ENCODE data around the gene DBX2. TPM values are rescaled to one million over a fixed set of nuclear protein-coding genes. Genes with fewer than 3 reads are reported as not detected.

DBX2 gene
- total RNA-seq, 4 donors from 2014 or later = 0.13 to 3.0 (median 0.74) TPM

DNA sequence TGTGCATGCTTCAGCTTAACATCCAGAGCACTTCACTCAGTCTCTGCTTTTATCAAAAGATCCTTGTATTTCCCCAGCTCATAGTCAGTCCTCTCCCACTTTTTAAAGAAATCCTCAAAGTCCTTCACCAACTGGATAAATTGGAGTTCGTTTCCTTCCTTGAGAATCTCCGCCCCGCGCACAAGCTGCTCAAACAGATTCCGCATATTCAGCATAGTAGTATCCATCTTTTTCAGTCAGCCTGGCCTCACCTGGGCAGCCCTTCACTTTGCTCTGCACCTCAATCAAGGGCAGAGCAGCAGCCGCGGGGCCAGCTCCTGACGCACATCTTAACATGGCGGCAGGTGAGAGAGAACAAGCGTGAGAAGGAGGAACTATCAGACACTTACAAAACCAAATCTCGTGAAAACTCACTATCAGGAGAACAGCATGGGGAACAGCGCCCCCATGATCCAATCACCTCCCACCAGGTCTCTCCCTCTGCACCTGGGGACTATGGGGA lies 14.3 kb upstream of the DBX2 start:
- H3K4me3 ChIP-seq (replicated peaks in 1 of 3) = no peak overlapping the region
- DNase-seq = no peak
- no peak for TF ChIP-seq POLR2A (IDR thresholded peaks at IDR 0.05)
- no peak for TF ChIP-seq CTCF (IDR thresholded peaks at IDR 0.05)
- no peaks in the 10 kb centered on the region for H3K4me1 ChIP-seq
- H3K27ac ChIP-seq = no peak overlapping the region
- intact Hi-C loops (cut with DNase I) = no loop called here
- H3K9me3 ChIP-seq = no peaks in the 10 kb centered on the region
- no peaks in the 10 kb centered on the region for H3K27me3 ChIP-seq
- H3K36me3 ChIP-seq = no peaks in the 10 kb centered on the region
- WGBS, 2 donors = 92 to 93% methylated on average over 12 of the region's 12 CpGs

DNA sequence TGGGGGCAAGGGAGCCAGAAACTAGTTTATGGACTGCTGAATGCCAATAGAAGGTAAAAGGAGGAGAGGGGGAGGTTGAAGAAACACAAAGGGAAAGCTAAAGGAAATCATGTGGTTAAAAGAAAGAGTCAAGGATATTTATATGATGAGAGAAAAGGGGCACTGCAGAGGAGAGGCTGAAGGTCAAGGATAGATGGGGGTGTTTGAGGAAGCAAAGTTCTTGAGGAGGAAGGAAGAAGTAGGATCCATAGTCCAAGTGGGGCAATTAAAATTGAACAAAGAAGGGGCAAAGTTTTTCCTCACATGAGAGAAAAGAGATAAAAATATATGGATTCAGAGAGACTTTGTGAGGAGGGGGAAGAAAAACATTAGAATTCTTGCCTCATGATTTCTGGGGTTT lies 10.1 kb upstream of the DBX2 start:
- no peak for DNase-seq
- TF ChIP-seq CTCF (IDR thresholded peaks at IDR 0.05) = no peak
- TF ChIP-seq POLR2A (IDR thresholded peaks at IDR 0.05) = no peak
- intact Hi-C loops (cut with DNase I) = no loop called here
- Histone ChIP-seq H3K27ac (no peak overlapping the region), H3K9me3 (no peaks in the 10 kb centered on the region), H3K27me3 (no peaks in the 10 kb centered on the region), H3K36me3 (no peaks in the 10 kb centered on the region), H3K4me3 (replicated peaks in 1 of 3) (no peak overlapping the region), H3K4me1 (no peaks in the 10 kb centered on the region)

DNA sequence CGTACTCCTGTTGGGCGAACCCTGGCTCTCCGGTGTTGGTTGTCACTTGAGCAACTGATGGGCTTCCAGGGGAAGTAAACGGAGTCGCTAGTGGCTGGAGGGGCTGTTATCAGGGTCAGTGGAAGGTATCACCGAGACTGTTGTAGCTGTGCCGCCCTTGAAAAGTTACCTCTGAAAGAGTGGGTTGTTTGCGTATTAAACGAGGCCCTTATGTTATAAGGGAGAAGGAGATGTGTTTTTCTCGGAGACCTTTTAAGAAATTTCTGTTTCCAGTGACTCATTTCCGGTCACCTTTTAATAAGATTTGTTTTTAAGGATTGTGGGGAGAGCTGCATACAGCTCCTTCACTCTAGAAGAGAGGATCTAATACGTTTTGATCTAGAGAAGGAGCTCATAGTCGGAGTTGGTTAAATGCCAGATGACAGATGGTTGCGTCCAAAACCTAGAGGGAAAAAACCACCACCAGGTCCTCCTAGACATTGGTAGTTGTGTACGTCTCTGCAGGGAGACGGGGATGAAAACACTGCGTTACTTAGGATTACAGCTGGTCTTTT lies 750 bp upstream of the DBX2 start:
- no peak for DNase-seq
- Histone ChIP-seq H3K27me3 (peaks cover 4% of the 10 kb centered on the region), H3K9me3 (no peaks in the 10 kb centered on the region), H3K27ac (no peak overlapping the region), H3K36me3 (no peaks in the 10 kb centered on the region), H3K4me3 (replicated peaks in 1 of 3) (no peak overlapping the region), H3K4me1 (peaks cover 0 to 8% of the 10 kb centered on the region in 2 donors)
- 13 to 20% methylated on average over 15 of the region's 17 CpGs for WGBS, 2 donors
- no peak for TF ChIP-seq POLR2A (IDR thresholded peaks at IDR 0.05)
- TF ChIP-seq CTCF (IDR thresholded peaks at IDR 0.05) = no peak
- intact Hi-C loops (cut with DNase I) = no loop called here

DNA sequence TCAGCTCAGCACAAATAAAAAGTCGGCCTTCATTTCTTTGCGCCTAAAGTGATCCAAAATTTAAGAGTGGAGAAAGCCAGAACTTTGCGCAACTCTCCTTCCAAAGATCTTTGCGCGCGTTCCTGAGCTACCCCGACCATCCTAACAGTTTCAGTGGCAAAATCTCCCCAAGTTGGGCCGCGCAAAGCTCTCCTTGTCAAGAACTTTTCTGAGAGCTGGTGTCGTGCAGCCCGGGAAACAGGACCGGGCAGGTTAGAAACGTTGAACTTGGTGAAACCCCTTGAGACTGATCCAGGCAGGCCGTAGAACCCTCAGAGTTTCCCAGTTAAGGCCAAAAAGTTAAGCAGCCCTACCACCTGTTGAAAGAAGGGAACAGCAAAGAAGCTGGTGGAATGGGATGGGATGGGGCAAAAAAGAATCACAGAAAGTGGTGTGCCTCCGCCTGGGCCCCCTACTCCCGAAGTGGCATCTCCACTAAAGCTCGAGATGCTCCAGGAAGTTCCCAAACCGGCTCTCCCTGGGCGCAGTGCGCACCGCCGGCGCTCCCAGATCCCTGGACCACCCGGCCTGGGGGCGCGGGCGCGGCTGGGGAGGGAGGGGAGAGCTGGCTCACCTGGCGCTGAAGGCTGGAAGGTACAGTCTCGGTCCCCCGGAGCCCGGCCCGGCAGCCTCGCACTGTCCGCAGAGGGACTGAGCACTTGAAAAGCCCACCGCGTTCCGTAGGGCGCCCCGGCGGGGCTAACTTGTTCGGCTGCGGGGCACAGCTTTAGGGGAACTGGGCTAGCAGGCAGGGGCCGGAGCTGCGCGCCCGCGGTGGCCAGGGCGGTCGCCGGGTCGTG lies 768 bp downstream of the DBX2 start:
- intact Hi-C loops (cut with DNase I) = no loop called here
- no peak for TF ChIP-seq POLR2A (IDR thresholded peaks at IDR 0.05)
- TF ChIP-seq CTCF (IDR thresholded peaks at IDR 0.05) = no peak
- DNase-seq = no peak
- Histone ChIP-seq H3K27me3 (peaks cover 4% of the 10 kb centered on the region), H3K4me1 (peaks cover 0 to 8% of the 10 kb centered on the region in 2 donors), H3K4me3 (replicated peaks in 1 of 3) (peak overlapping the region in 1 of 3 donors; percentile 15), H3K9me3 (no peaks in the 10 kb centered on the region), H3K36me3 (no peaks in the 10 kb centered on the region), H3K27ac (no peak overlapping the region)
- WGBS, 2 donors = 4 to 7% methylated on average over 41 to 45 of the region's 52 CpGs

- Histone ChIP-seq H3K4me3 (replicated peaks in 1 of 3) (no peak overlapping the region), H3K27me3 (no peaks in the 10 kb centered on the region), H3K4me1 (no peaks in the 10 kb centered on the region), H3K9me3 (no peaks in the 10 kb centered on the region), H3K27ac (no peak overlapping the region), H3K36me3 (no peaks in the 10 kb centered on the region)
- 77 to 81% methylated on average over 5 of the region's 5 CpGs for WGBS, 2 donors
- TF ChIP-seq POLR2A (IDR thresholded peaks at IDR 0.05) (no peak), CTCF (IDR thresholded peaks at IDR 0.05) (no peak)
- no peak for DNase-seq
- intact Hi-C loops (cut with DNase I) = no loop called here
These were observed 8.3 kb downstream of the DBX2 start for GRCh38 chr12:45042599-45042998.
